GM21381 (cell line): ENCODE data around the gene ZBP1.
"Not testable (repeated sequence)": the region's sequence is repeated elsewhere in the genome, so short reads cannot be mapped to it uniquely, and the experiment has no call there.

Source experiments
- ATAC-seq: cut with Tn5 transposase; IDR thresholded peaks from one replicate; pipeline ENCODE4 v1.9.1; 2021; ENCODE audit warnings: mild to moderate bottlenecking, moderate library complexity; ENCODE audit not compliant: unreplicated experiment

The ZBP1 gene

DNA sequence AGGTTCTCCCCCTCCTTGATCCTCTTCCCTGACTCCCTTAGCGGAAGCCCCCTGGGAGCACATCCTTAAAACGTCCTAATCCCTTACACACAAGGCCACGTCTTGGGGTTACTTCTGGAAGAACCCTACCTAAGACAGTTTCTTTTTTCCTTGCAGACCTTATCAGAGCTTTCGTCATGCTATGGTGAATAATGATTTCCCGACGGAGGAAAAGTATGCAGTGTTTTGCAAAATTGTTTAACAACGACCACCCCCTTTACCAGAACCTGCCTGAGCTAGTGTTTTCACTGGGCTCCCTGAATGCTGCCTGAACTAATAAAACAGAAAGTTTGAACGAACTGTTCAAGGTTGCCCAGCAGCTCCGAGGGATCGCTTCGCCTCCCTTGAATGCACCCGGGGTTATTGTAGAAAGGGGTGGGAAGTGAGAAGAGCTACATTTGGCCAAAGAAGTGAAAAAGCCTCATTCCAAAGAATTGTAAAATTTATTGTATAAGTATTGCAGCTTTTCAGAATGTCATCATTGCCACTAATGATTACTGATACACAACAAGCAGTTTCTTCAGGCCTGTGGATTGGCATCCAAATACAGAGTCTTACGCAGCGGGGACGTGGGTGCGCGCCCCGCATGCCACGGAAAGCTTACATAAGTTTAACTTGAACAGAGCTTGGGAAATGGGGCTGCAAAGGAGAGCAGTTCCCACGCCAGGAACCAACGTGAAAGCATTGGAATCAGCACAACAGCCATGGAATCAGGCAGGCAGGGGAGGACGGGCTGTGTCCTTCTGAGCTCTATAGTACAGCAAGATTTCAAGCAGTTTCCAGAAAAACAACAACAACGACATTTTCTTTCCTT lies 27.9 kb upstream of the ZBP1 start:
- ATAC-seq: no peak

DNA sequence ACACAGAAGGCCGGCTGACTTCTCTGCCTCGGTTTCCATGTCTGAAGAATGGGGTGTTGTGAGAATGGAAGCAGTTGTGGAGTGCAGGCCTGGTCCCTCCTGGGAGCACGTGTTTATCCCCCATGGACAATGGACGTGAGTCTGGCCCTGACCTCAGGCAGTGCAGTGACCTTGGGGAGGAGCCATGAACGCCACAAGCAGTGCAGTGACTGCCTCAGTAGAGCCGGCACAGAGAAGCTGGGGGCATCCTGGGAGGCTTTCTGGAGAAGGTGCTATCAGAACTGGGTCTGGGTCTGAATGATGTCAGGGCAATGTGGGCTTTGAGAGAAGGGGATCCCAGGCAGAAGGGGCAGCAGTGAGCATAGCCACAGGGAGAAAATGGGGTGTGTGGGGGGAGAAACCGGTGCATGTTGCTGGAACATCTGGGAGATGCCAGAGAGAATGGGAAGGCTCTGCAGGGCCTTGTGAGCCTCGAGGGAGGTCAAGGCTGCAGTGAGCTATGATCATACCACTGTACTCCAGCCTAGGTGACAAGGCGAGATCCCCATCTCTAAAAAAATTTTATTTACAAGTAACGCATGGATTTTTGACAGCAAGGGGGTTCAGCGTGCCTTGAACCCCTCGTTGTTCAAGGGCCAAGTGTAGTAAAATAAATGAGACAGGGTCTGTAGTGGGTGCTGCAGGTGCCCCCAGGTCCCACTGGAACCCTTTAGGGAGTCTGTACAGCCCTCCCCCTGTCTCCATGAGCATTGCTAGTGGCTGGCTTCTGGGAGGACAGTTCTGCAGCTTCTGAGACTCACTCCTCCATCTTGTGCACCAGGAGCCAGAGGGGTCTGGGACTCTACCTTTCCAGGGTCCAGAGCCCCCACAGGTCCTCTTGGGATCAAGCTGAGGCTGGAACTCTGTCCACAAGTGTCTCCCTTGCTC lies 27.0 kb upstream of the ZBP1 start:
- ATAC-seq: no peak

DNA sequence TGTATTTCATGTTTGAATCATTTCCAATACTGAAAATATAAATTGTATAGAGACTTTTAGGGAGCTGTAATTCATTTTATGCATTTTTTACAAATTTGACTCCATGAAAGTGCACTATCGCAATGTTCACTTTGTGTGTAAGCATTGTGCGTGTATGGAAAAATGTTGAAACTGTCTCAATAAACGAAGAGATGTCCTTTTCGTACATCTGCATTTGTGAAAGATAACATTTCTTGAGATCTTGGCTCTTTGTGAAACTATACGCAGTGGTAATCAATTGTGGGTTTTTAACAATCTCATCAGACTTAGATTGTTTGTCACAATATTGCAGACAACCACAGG lies 18.6 kb upstream of the ZBP1 start:
- ATAC-seq: no peak

DNA sequence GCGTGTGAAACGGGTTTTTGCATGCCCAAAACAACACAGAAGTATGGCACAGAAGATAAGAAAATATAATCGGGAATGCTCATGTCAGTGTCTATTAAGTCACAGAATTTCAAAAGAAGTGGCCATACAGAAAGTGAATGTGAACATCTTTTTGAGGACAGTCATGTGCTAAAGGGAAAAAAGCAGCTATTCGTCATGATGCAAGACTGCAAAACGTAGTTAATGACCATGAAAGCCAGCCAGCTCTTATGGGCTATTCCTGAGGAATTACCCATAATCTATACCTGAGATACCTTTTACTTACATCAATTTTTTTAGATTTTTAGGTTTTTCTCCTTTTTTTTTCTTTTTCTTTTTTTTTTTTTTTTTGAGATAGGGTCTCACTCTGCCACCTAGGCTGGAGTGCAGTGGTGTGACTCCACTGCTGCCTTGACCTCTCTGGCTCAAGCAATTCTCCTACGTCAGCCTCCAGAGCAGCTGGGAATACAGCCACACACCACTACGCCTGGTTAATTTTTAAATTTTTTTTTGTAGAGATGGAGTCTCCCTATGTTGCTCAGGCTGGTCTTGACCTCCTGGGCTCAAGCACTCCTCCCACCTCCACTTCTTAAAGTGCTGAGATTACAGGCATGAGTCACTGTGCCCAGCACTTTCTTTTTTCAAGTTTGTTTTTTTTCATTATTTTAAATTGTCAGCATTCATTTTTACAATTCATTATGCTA lies 18.1 kb upstream of the ZBP1 start:
- ATAC-seq: no peak

DNA sequence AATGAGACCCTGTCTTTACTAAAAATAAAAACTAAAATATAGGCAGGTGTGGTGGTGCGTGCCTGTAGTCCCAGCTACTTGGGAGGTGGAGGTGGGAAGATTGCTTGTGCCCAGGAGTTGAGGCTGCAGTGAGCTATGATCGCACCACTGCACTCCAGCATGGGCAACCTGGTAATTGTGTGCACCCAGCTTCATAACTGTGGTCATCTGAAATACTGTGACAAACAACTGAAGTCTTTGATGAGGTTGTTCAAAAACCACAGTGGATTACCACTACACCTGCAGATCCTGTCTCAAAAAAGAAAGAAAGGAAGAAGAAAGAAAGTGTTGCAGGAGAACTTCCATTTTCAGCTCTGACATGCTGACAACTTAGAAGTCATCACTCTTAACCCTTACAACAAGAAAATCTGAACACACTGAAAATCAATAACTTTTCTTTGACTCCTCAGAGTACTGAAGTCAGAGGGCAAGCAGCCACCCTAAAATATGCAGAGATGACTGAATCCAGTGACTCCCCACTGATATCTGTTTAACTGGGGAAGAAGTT lies 13.8 kb upstream of the ZBP1 start:
- ATAC-seq: no peak

DNA sequence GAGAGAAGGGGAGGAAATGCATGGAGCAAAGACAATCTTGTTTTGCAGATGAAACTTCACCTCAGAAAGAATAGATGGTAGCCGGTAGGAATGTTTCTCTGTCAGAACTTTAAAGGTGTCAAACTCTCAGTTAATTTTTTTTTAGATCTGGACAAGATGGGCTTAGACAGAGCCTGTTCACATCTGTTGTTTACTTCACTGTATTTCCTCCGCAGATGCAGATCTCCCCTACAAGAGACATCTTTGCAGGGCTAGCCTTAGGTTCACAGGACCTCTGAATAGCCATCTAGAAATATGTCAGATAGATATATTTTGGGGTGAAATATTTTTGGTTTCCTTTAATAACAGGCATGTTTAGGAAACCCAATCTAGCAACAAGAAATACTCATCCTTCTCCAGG lies 12.1 kb upstream of the ZBP1 start:
- ATAC-seq: no peak

DNA sequence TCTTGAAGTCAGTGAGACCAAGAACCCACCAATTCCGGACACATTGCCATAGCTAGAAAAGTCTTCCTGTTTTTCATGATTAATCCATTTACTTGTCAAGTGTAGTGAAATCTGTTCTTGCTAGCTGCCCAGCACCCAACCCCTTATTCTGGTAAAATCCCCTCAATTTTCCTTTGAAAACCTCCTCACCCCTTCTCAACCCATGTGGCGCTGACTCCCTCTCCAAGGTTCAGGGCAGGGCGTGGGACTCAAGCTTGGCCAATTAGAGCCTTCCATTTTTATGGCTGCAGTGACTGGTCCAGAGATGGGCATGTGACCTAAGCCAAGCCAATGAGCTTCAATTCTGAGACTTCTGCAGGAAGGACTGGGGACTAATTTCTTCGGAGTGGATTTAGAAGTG lies 9.8 kb upstream of the ZBP1 start:
- ATAC-seq: no peak

DNA sequence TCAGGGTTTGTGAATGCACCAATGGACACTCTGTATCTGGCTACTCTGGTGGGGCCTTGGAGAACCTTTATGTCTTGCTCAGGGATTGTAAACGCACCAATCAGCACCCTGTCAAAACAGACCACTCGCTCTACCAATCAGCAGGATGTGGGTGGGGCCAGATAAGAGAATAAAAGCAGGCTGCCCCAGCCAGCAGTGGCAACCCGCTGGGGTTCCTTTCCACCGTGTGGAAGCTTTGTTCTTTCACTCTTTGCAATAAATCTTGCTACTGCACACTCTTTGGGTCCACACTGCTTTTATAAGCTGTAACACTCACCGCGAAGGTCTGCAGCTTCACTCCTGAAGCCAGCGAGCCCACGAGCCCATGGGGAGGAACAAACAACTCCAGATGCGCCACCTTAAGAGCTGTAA lies 9.3 kb upstream of the ZBP1 start:
- ATAC-seq: not testable (repeated sequence)

DNA sequence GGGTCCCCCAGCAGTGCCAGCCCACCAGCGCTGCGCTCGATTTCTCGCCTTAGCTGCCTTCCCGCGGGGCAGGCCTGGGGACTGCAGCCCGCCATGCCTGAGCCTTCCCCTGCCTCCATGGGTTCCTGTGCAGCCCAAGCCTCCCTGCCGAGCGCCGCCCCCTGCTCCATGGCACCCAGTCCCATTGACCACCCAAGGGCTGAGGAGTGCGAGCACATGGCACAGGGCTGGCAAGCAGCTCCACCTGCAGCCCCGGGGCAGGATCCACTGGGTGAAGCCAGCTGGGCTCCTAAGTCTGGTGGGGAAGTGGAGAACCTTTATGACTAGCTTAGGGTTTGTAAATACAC lies 8.7 kb upstream of the ZBP1 start:
- ATAC-seq: not testable (repeated sequence)

DNA sequence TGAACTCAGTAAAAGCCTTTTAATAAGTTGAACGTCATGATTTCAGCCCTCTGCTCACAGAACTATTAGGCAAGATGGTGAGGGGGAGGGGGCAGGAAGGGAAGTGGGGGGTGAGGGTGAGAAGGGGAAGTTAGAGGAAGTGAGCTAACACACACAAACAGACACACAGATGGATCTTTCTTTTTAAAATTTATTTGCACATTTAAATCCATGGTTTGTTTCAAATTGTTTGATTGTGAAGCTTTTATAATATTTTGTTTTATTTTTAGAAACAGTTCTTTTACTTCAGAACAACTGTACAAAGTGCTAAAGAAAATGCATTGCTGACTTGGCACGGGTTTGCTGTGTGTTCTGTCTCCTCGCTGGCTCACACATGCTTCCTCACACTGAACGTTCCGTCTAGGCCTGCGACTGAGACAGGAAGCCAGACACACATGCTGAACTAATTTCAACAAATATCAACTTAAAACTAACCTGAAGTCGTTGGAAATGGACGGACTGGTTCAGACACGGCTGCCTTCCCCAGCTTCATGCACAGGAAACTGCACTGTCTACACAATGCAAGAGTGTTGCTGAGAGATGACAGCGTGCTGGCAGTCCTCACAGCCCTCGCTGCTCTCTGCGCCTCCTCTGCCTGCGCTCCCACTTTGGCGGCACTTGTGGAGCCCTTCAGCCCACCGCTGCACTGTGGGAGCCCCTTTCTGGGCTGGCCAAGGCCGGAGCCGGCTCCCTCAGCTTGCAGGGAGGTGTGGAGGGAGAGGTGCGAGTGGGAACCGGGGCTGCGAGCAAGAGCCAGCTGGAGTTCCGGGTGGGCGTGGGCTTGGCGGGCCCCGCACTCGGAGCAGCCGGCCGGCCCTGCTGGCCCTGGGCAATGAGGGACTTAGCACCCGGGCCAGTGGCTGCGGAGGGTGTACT lies 8.1 kb upstream of the ZBP1 start:
- no peak for ATAC-seq

DNA sequence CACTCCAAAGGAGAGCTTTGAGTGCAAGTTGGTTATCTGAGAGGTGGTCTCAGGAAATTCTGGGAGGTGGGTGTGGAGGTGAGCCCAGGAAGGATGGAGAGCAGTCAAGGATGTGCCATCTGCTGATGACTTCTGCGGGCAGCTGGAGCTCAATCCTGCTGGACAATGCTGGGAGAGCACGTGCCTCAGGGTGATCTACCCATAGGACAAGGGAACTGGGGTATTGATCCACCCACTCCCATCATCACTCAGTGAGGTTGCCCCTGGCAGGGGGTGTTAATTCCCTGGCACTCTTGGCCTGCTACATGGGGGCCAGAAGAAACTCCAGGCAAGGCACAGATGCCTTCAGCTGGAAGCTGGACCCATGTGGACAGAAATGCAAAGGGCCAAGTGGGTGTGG lies 7.1 kb upstream of the ZBP1 start:
- no peak for ATAC-seq

DNA sequence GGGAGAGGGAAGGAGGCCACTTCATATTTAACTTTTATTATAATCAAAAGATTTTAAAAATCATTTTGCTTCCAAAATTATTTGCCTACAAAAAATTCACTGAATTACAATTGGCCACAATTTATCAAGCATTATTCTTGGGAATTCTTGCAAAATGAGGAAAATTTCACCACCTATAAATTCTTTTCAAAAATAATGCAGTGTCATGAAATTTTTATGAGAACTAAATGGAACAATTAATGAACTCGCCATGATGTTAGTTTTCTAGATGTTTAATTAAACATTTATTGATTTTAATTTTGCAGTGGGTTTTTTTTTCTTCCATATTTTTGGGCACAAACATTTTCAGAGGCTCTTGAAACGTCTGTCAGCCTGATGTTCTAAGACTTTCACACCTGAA lies 5.8 kb upstream of the ZBP1 start:
- no peak for ATAC-seq

DNA sequence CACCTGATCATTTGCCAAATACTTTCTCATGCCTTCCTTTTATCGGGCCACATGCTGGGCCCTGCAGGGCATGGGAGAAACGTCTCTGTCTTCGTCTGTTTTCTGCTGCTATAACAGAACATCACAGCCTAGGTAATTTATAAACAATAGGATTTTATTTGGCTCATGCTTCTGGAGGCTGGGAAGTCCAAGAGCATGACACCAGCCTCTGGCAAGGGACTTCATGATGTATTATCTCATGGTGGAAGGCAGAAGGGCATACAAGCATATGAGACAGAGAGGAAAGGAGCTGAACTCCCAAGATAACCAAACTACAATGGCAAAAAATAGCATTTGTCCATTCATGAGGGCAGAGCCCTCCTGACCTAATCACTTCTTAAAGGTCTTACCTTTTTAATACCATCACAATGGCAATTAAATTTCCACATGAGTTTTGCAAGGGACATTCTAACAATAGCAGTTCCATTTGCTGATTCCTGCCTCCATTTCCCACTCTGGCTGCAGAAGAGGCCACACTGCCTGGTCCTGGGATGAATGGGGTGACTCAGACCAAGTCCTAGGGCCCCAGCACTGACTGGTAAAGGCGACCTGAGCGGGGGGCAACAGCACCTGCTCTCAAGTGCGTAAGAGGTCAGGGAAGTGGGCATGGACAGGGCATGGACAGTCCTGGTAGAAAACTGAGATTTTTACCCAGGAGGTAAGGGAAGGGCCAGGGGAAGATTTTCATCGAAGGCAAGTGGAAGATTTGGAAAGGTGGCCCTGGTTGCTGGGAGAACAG lies 5.1 kb upstream of the ZBP1 start:
- no peak for ATAC-seq

DNA sequence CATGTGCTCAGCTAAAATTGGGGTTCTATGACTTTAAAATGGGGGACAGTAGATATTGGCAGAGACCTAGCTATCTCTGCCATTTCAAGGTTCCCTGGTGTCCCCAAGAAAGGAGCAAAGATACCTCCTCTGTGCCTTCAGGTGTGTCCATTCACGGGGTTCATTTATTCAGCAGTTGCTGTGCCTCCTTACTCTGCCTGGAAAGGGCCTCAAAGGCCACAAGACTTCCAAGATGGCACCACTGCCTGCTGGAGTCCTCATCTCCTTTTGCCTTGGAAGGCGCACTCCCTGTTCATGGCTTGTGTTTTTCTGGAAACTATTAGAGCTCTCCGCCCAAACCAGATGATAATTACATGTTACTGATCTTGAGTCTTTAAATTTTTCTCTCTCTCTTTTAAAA lies 3.9 kb upstream of the ZBP1 start:
- ATAC-seq: no peak

DNA sequence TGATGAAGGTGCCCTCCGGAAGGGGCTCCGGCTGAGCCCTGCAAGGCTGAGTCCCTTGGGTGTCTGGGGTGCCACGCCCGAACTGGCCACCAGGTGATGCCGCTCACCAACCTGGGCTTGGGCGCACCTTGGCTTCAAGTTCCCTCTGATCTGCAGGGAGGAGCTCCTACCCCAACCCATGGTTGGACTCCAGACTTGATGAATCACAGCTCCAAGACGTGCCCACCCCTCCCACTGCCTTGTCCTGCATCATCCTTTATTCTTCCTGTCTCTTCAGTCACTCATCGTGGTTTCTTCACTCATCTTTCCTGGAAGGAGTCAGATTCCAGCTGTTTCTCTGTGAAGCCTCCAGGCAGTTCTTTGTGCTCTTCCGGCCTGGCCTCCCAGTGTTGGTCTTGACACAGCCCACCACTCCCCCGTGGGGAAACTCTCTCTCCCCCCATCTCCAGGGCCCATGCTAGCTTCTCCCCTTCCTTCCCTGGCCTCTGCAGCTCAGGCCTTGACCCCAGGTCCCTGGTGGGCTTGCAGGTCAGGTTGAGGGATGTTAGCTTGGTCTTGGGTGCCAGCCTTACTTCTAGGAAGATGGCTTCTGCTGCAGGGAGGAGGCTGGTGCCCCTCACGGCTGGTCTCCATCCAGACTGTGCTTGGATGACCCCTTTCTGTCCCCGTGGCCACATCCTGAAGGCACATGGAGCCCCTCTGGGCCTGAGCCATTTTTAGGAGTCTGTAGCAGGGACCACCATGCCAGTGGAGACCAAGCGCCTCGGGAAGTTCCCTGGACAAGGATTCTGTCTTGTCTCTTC lies 2.6 kb upstream of the ZBP1 start:
- no peak for ATAC-seq

DNA sequence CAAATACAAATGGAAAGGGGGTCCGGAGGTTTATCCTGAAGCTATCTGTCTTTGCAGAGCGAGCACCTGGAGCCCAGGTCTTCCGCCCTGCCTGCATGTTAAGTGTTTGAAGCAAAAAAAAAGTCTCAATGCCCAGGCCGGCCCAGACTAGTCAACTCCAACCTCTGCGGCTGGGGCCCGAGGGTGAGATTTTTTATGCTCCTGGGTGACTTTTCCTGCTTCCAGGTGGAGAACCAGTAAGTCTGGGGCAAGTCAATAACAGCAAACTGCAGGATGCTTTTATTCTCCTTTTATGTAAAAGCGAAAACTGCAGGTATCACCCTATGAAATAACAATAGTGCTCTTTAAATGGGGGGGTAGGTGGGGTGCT lies 2.0 kb upstream of the ZBP1 start:
- ATAC-seq: no peak

DNA sequence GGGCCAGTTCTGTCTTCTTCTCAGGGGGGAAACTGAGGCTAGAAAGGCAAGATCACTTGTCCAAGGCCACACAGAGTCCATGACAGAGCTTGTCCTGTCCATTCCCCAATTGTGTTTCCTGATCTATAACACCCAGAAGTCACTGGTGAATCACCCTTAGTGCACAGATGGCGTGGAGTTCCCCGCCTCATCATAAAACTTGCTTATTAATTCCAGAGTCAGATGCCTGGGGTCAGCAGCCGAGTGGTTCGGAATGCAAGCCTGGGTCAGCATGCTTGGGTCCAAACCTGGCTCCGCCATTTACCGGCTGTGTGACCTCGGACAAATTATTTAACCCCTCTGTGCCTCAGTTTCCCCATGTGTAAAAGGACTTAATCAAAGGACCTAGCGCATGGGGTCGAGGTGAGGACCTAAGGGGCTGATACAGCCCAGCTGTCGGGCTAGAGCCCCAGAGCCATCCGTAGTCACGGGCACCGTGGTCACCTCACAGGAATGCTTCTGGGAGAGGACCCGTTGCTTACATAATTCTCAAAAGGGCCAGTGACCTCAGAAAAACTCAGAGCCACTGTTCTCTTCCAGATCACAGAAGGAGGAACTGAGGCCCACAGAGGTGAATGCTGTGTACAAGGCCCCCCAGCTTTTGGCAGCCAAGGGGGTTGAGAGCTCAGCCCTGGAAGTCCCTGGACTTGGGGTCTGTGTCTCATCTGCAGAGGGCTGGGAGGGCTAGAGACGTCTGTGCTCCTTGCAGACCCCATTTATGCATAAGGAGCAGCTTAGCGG lies 1.4 kb upstream of the ZBP1 start:
- ATAC-seq: no peak

DNA sequence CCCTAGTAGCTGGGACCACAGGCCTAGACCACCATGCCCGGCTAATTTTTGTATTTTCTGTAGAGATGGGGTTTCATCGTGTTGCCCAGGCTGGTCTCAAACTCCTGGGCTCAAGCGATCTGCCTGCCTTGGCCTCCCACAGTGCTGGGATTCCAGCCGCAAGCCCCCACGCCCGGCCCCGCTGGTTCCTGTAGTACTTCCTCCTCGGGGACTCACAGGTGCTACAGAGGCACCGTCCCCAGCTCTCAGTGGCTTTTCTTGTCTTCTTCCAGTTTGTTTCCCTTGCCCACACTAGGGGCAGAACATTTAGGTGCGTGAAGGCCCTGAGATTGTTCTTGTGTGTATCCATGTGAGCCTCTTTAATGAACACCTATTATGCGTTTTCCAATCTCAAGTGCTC lies 773 bp upstream of the ZBP1 start:
- ATAC-seq: no peak
